Upper lobe of left lung (tissue), 6 donors: ENCODE results near the gene ARID1B. TPM values are rescaled to one million over a fixed set of nuclear protein-coding genes. Genes with fewer than 3 reads are reported as not detected.

Experiments
- ATAC-seq, 2 donors: fragments of 200-7000 bp; cut with Tn5 transposase; one replicate each; pipeline ENCODE4 v1.9.1; 2022; ENCODE audit warnings: mild to moderate bottlenecking in 2 of 2, moderate library complexity in 2 of 2; ENCODE audit not compliant: low FRiP score in 2 of 2
- DNase-seq, 2 donors: peaks; one replicate each; pipeline ENCODE4 v3.0.0-alpha.2; 2019 to 2020
- H3K27ac ChIP-seq, 4 donors: fragments of 200-600 bp; sonication (generic); one replicate each; pipeline ENCODE4 v1.5.1; 2016 to 2019
- H3K27me3 ChIP-seq, 4 donors: fragments of 200-600 bp; sonication (generic); one replicate each; pipeline ENCODE4 v1.5.1; 2017 to 2019
- H3K36me3 ChIP-seq, 4 donors: fragments of 200-600 bp; sonication (generic); one replicate each; pipeline ENCODE4 v1.5.1; 2016 to 2019
- H3K4me1 ChIP-seq, 4 donors: fragments of 200-600 bp; sonication (generic); one replicate each; pipeline ENCODE4 v1.5.1; 2018 to 2019
- H3K4me3 ChIP-seq, 4 donors: fragments of 200-600 bp; sonication (generic); one replicate each; pipeline ENCODE4 v1.5.1; 2017 to 2019; ENCODE audit warnings: mild to moderate bottlenecking in 2 of 4, moderate library complexity in 1 of 4
- H3K9me3 ChIP-seq, 4 donors: fragments of 200-600 bp; sonication (generic); one replicate each; pipeline ENCODE4 v1.5.1; 2018 to 2019
- CTCF ChIP-seq, 6 experiments: fragments of 450-650 bp in 4 of 6; fragments of 200-600 bp in 2 of 6; sonication (generic) in 2 of 6; IDR thresholded peaks; one replicate each; pipeline ENCODE4 v1.5.1; 2016 to 2019; ENCODE audit warnings: antibody characterized with exemption in 6 of 6
- EP300 ChIP-seq, 4 donors: sonication (generic); formaldehyde crosslinking; IDR thresholded peaks; one replicate each; pipeline ENCODE4 v1.5.1; 2017; ENCODE audit warnings: antibody characterized with exemption in 4 of 4, control low read depth in 2 of 4
- POLR2A ChIP-seq, 4 donors: fragments of 450-650 bp; IDR thresholded peaks; one replicate each; pipeline ENCODE4 v1.5.1; 2016 to 2017; ENCODE audit warnings: antibody characterized with exemption in 4 of 4, mild to moderate bottlenecking in 2 of 4
- POLR2AphosphoS5 ChIP-seq, 2 donors: sonication (generic); formaldehyde crosslinking; IDR thresholded peaks; one replicate each; pipeline ENCODE4 v1.5.1; 2017; ENCODE audit warnings: antibody characterized with exemption in 2 of 2
- WGBS, 2 donors: methylation state at CpG; one replicate each; pipeline ENCODE4 v1.1.5; 2017 to 2018; 5-methylcytosine and 5-hydroxymethylcytosine counted together
- total RNA-seq, 6 donors: library from RNA; depleted of rRNA in 4 of 6; stranded (reverse); fragments of >200 nt in 4 of 6; gene quantifications; one replicate each; pipeline versions ENCODE4 v1.1.0 to v1.2.1, GENCODE V29; 2016 to 2021
- donor health status: DM: no; HTN: no; CAD: no; lungs with moderate emphysema.
- donor health status: DM: no; HTN: yes; CAD: no; lungs with severe emphysema.

The ARID1B gene
- total RNA-seq, 6 donors from 2014 or later: 66.4 to 168 (median 109) TPM

DNA sequence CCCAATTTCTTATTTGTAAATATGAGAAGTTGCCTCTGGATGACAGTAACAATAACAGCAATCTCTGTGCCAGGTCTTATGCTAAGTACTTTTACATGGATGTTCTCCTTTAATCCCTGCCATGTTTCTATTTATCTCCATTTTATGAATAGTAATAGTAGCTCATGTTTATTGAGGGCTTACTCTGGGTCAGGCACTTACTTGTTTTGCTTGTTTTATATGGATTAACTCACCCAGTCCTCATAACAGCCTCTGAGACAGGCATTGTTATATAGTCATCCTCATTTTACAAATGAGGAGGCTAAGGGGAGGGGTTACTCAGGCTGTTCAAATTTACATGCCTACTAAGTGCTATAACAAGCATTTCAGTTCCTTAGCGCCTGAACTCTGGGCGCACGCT lies 64.3 kb downstream of the ARID1B start:
- TF ChIP-seq CTCF (IDR thresholded peaks at IDR 0.05): no peak
- TF ChIP-seq EP300 (IDR thresholded peaks at IDR 0.05): no peak
- TF ChIP-seq POLR2AphosphoS5 (IDR thresholded peaks at IDR 0.05): no peak
- TF ChIP-seq POLR2A (IDR thresholded peaks at IDR 0.05): no peak
- peaks cover 22 to 70% (median 42%) of the 10 kb centered on the region in 4 donors for H3K4me1 ChIP-seq
- 99 to 100% methylated on average over 3 of the region's 3 CpGs for WGBS, 2 donors
- no peaks in the 10 kb centered on the region for H3K9me3 ChIP-seq
- no peak overlapping the region for H3K27ac ChIP-seq
- DNase-seq (no peak), ATAC-seq (no peak)
- H3K27me3 ChIP-seq: no peaks in the 10 kb centered on the region
- no peak overlapping the region for H3K4me3 ChIP-seq
- no peaks in the 10 kb centered on the region for H3K36me3 ChIP-seq

DNA sequence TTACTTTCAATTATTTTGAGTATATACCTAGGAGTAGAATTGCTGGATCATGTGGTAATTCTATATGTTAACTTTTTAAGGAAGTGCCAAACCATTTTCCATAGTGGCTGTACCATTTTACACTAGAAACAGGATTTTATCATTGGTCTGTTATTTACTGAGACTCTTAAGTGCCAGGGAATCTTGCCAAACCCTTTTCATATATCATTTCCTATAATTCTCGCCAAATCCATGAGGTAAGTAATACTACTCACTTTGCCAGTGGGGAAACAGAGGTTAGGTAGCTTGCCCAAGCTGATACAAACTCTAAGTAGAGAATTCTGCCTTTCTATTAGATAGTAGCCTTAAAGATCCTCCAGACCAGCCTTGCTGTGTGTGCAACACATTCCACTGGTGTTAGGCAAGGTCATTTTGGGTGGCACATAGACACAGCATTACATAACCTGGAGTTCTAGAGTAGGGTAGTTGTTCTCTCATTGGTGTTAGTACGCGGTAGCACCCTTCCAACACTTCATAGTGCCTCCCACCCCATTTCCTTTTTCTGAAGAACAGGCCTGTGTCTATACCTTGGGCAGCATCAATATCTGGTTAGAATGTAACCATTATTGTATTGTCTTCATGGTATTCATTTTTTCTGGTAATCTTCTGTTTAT lies 65.5 kb downstream of the ARID1B start:
- TF ChIP-seq POLR2AphosphoS5 (IDR thresholded peaks at IDR 0.05) (no peak), EP300 (IDR thresholded peaks at IDR 0.05) (no peak), POLR2A (IDR thresholded peaks at IDR 0.05) (no peak), CTCF (IDR thresholded peaks at IDR 0.05) (no peak)
- Histone ChIP-seq H3K9me3 (no peaks in the 10 kb centered on the region), H3K4me3 (no peak overlapping the region), H3K36me3 (no peaks in the 10 kb centered on the region), H3K27ac (no peak overlapping the region), H3K27me3 (no peaks in the 10 kb centered on the region), H3K4me1 (peaks cover 33 to 82% (median 51%) of the 10 kb centered on the region in 4 donors)
- 51 to 62% methylated on average over 3 of the region's 3 CpGs for WGBS, 2 donors
- DNase-seq (no peak), ATAC-seq (peak in 1 of 2 donors; percentile 35)

GRCh38 chr6:156844089-156844488 lies 66.9 kb downstream of the ARID1B start:
- no peaks in the 10 kb centered on the region for H3K9me3 ChIP-seq
- H3K36me3 ChIP-seq: no peaks in the 10 kb centered on the region
- no peak for DNase-seq
- 54 to 84% methylated on average over 3 of the region's 3 CpGs for WGBS, 2 donors
- no peaks in the 10 kb centered on the region for H3K27me3 ChIP-seq
- ATAC-seq: no peak
- no peak overlapping the region for H3K4me3 ChIP-seq
- no peak overlapping the region for H3K27ac ChIP-seq
- no peak for TF ChIP-seq EP300 (IDR thresholded peaks at IDR 0.05)
- TF ChIP-seq POLR2A (IDR thresholded peaks at IDR 0.05): no peak
- peaks cover 46 to 95% (median 57%) of the 10 kb centered on the region in 4 donors for H3K4me1 ChIP-seq

- ATAC-seq: no peak
- WGBS, 2 donors: 80 to 88% methylated on average over 6 of the region's 6 CpGs
- H3K4me3 ChIP-seq: no peak overlapping the region
- H3K36me3 ChIP-seq: no peaks in the 10 kb centered on the region
- no peak overlapping the region for H3K27ac ChIP-seq
- H3K4me1 ChIP-seq: peaks cover 57 to 94% (median 62%) of the 10 kb centered on the region in 4 donors
- H3K9me3 ChIP-seq: no peaks in the 10 kb centered on the region
- no peak for DNase-seq
- H3K27me3 ChIP-seq: no peaks in the 10 kb centered on the region
- TF ChIP-seq EP300 (IDR thresholded peaks at IDR 0.05) (no peak), CTCF (IDR thresholded peaks at IDR 0.05) (no peak), POLR2AphosphoS5 (IDR thresholded peaks at IDR 0.05) (no peak), POLR2A (IDR thresholded peaks at IDR 0.05) (no peak)
Measured at GRCh38 chr6:156845454-156846155, 68.4 kb downstream of the ARID1B start.

DNA sequence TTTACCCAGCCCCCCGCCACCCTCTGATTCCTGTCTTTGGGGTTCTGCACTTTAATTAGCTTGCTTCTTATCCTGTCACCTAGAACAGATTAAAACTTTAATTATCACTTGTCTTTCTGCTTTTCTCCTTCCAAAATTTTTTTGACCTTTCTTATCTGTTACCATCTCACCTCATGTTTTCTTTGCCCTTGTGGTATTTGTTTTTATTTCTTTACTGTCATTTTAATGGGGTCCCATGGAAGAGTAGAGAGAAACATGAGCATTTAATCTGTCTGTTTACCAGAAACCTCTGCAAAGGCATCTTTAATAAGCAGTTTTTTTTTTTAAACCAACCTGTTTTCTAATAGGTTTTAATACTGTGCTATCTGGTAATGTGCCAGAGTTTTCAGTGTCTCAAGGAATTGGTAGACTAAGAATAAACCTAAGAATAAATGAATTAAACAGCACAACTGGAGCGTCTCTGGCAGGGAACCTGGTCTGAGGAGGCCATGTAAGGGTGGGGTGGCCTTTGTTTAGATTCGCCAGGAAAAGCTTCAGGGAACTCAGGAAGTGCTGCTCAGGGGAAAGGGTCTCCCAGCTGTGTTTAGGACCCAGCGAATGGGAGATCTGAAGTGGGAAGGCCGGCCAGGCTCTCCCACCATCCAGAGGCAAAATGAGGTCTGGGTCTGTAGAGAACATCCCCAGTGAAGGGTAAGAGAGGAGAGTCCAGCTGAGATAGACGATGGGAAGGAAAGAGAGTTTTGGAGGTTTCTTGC lies 69.8 kb downstream of the ARID1B start:
- Histone ChIP-seq H3K27ac (peak overlapping the region in 2 of 4 donors; percentile 16 to 17), H3K4me3 (no peak overlapping the region), H3K9me3 (no peaks in the 10 kb centered on the region), H3K27me3 (no peaks in the 10 kb centered on the region), H3K4me1 (peaks cover 55 to 85% (median 62%) of the 10 kb centered on the region in 4 donors), H3K36me3 (no peaks in the 10 kb centered on the region)
- 71 to 78% methylated on average over 6 of the region's 6 CpGs for WGBS, 2 donors
- no peak for ATAC-seq
- TF ChIP-seq POLR2AphosphoS5 (IDR thresholded peaks at IDR 0.05) (no peak), CTCF (IDR thresholded peaks at IDR 0.05) (no peak), POLR2A (IDR thresholded peaks at IDR 0.05) (no peak), EP300 (IDR thresholded peaks at IDR 0.05) (no peak)
- DNase-seq: no peak
